GM12878 (cell line): ENCODE measurements around the gene CORO7. TPM values are rescaled to one million over a fixed set of nuclear protein-coding genes. Genes with fewer than 3 reads are reported as not detected.

ENCODE experiments used
- ATAC-seq: fragments of 200-7000 bp; cut with Tn5 transposase; 3 replicates; pipeline ENCODE4 v1.9.1; 2020; ENCODE audit warnings: mild to moderate bottlenecking, moderate library complexity
- BruUV-seq: library from RNA; stranded (reverse); fragments of 400-500 nt; replicated peaks from 2 replicates; lab custom pipeline; 2021; lab: Mats Ljungman, UMichigan
- CTCF ChIA-PET: fragments of 300-600 bp; sonication (Branson Sonifier 250); formaldehyde crosslinking; extraction: SDS; loops from one replicate; lab custom pipeline; 2021; ENCODE audit warnings: inconsistent platforms; lab: Yijun Ruan, JAX
- POLR2A ChIA-PET: fragments of 350-600 bp; formaldehyde crosslinking; extraction: SDS; loops from one replicate; lab custom pipeline; 2021; ENCODE audit warnings: inconsistent platforms; lab: Charles Lee
- RAD21 ChIA-PET: fragments of 300-600 bp; sonication (Branson Sonifier 250); formaldehyde crosslinking; loops from one replicate; lab custom pipeline; 2023; ENCODE audit warnings: antibody characterized with exemption; ENCODE audit not compliant: unreplicated experiment; lab: Charles Lee
- SMC1A ChIA-PET: fragments of 300-600 bp; sonication (Branson Sonifier 250); formaldehyde crosslinking; loops from one replicate; lab custom pipeline; 2023; ENCODE audit not compliant: unreplicated experiment, uncharacterized antibody; lab: Charles Lee
- DNase-seq: peaks from one replicate; pipeline ENCODE4 v3.0.0-alpha.2; 2011; ENCODE audit warnings: low read depth, low spot score
- FAIRE-seq: peaks from 3 replicates; lab custom pipeline; 2011; peaks lifted over from hg19 to GRCh38; lab: Jason Lieb, UNC
- H2AFZ ChIP-seq: 2 replicates; pipeline ENCODE4 v1.6.0; 2011; ENCODE audit warnings: low read depth, low read length, control low read depth; ENCODE audit not compliant: control insufficient read depth
- H3K27ac ChIP-seq: 2 replicates; pipeline ENCODE4 v1.5.1; 2011; ENCODE audit warnings: control low read depth; ENCODE audit not compliant: control insufficient read depth, insufficient read depth
- H3K27me3 ChIP-seq, 2 experiments: replicated peaks in 1 of 2; 2 replicates each; pipeline versions ENCODE4 v1.6.0 to v1.6.1; 2011; ENCODE audit warnings: low read length in 1 of 2; ENCODE audit not compliant: control insufficient read depth in 2 of 2, insufficient read depth in 2 of 2
- H3K36me3 ChIP-seq, 2 experiments: 2 replicates each; pipeline ENCODE4 v1.5.1; 2011; ENCODE audit warnings: low read length in 1 of 2; ENCODE audit not compliant: control insufficient read depth in 2 of 2, insufficient read depth in 2 of 2
- H3K4me1 ChIP-seq: 2 replicates; pipeline ENCODE4 v1.6.1; 2011; ENCODE audit warnings: mild to moderate bottlenecking, low read length, moderate library complexity, mixed read lengths; ENCODE audit not compliant: control insufficient read depth, insufficient read depth
- H3K4me2 ChIP-seq: 2 replicates; pipeline ENCODE4 v1.6.0; 2011; ENCODE audit warnings: control low read depth; ENCODE audit not compliant: control insufficient read depth, insufficient read depth
- H3K4me3 ChIP-seq: fragments of 200-600 bp; sonication (generic); 2 replicates; pipeline ENCODE4 v1.5.1; 2016
- H3K79me2 ChIP-seq: 2 replicates; pipeline ENCODE4 v1.6.0; 2011; ENCODE audit warnings: low read length; ENCODE audit not compliant: control insufficient read depth, insufficient read depth
- H3K9ac ChIP-seq: 2 replicates; pipeline ENCODE4 v1.8.0; 2011; ENCODE audit warnings: low read length, control low read depth, mixed read lengths; ENCODE audit not compliant: control insufficient read depth, insufficient read depth
- H3K9me3 ChIP-seq: replicated peaks from 3 replicates; pipeline ENCODE4 v1.5.1; 2011; ENCODE audit warnings: mild to moderate bottlenecking, low read length; ENCODE audit not compliant: control insufficient read depth, insufficient read depth
- H4K20me1 ChIP-seq: 2 replicates; pipeline ENCODE4 v1.6.0; 2011; ENCODE audit not compliant: control insufficient read depth, insufficient read depth
- POLR2A ChIP-seq: IDR thresholded peaks from 2 replicates; pipeline ENCODE4 v1.6.1; 2011; ENCODE audit warnings: low read depth, mild to moderate bottlenecking, low read length
- WGBS: methylation state at CpG from one replicate; pipeline ENCODE4 v1.1.6; 2016; ENCODE audit warnings: low lambda C conversion rate; ENCODE audit not compliant: insufficient replicate concordance, insufficient coverage; ENCODE audit errors: missing lambda C conversion rate; 5-methylcytosine and 5-hydroxymethylcytosine counted together
- in situ Hi-C: fragments of 300-500 bp; cut with MboI; formaldehyde crosslinking; loops from 9 replicates; pipeline ENCODE4 v1.14.3; 2018; ENCODE audit warnings: mixed read lengths
- intact Hi-C: fragments of 100-400 bp; cut with micrococcal nuclease; formaldehyde crosslinking; loops from one replicate; pipeline ENCODE4 v1.14.2; 2022; ENCODE audit not compliant: unreplicated experiment
- polyA plus RNA-seq, 11 experiments: library from polyadenylated mRNA; depleted of rRNA in 4 of 11; unstranded in 6 of 11; stranded (reverse) in 5 of 11; fragments of >200 nt; fragmentation: Nextera tagmentation in 4 of 11; fragmentation: Illumina TruSeq in 1 of 11; extraction: Ambion mirVana in 4 of 11; extraction: Trizol in 1 of 11; gene quantifications; 1 replicate in 1 of 11; 2 replicates in 10 of 11; pipeline versions ENCODE4 v1.2.1 to v1.2.3, GENCODE V29; 2011 to 2016; ENCODE audit warnings: inconsistent platforms in 2 of 11, missing spikeins in 2 of 11, low read depth in 1 of 11
- total RNA-seq, 4 experiments: library from RNA; depleted of rRNA in 3 of 4; stranded (reverse); fragments of >200 nt in 3 of 4; fragmentation: Illumina TruSeq in 1 of 4; extraction: Trizol in 1 of 4; gene quantifications; 2 replicates each; pipeline versions ENCODE4 v1.2.1 to v1.2.3, GENCODE V29; 2013 to 2021
- TF ChIP-seq, protein P1 (sequence below): fragments of 450-650 bp; IDR thresholded peaks from 2 replicates; pipeline ENCODE4 v1.6.1; 2017; ENCODE audit warnings: low read depth, mild to moderate bottlenecking, moderate library complexity

Gene CORO7
- total and polyA plus RNA-seq, 10 of the 15 experiments (the other 5 are each of a cell fraction or from before 2014, with no cell fraction given) = 0.64 to 89.2 (median 43.7) TPM

DNA sequence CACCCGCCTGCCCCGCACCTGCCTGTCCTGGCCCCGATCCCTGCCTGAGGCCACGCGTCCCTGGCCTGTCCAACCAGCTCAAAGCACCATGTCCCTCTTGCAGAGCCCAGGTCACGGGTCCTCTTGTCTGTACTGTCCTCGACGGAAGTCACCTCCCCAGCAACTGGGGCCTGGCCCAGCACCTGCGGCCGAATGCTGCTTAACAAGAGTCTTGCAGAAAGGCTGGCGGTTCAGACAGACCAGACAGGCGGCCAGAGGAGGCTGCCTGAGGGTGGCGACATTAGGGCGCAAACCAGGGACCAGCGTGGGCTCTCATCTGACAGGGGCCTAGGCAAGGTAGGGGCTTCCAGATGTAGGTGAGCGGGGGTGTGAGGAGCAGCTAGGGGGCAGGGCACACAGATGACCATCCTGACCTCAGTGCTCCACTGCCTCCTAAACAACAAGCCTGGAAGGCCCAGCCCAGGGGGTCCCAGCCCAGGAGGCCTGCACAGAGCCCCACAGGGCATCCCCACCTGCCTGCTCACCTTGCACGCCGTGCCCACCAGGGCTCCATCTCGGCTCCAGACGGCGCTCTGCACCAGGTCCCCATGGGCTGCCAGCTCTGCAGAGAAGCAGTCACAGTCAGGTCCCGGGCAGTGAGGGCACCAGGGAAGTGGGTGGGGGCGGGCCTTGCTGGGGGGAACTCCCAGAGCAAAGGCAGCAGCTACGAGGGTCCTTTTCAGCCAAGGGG, 11.3 kb downstream of the CORO7 start:
- ChIA-PET CTCF (interaction anchor here (0.5 to 3.5 kb wide), 9 partner anchors 8 to 115 kb away, joined by 3 to 27 read pairs (median 3); partner anchors contain the start of gene CORO7), POLR2A (no interaction called here), SMC1A (interaction anchor here (1.2 kb wide), 1 partner anchor 96 kb away, joined by 3 read pairs; no protein-coding TSS in a partner anchor), RAD21 (no interaction called here)
- no peak; the same call in 2 of the 3 replicates for ATAC-seq
- TF ChIP-seq, protein P1, sequence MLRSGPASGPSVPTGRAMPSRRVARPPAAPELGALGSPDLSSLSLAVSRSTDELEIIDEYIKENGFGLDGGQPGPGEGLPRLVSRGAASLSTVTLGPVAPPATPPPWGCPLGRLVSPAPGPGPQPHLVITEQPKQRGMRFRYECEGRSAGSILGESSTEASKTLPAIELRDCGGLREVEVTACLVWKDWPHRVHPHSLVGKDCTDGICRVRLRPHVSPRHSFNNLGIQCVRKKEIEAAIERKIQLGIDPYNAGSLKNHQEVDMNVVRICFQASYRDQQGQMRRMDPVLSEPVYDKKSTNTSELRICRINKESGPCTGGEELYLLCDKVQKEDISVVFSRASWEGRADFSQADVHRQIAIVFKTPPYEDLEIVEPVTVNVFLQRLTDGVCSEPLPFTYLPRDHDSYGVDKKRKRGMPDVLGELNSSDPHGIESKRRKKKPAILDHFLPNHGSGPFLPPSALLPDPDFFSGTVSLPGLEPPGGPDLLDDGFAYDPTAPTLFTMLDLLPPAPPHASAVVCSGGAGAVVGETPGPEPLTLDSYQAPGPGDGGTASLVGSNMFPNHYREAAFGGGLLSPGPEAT = no peak
- TF ChIP-seq POLR2A = peak; percentile 59; the same call in 1 of the 2 replicates
- no peak overlapping the region for H3K9ac ChIP-seq
- no peaks in the 10 kb centered on the region for H4K20me1 ChIP-seq
- H3K4me1 ChIP-seq = no peaks in the 10 kb centered on the region
- in situ Hi-C loops (no loop called here), intact Hi-C loops (loop anchor here (5.0 kb wide), 1 partner anchor 98 kb away; no protein-coding TSS in a partner anchor)
- H3K27ac ChIP-seq = no peak overlapping the region
- H3K27me3 ChIP-seq = no peaks in the 10 kb centered on the region
- 93% methylated on average over 24 of the region's 24 CpGs for WGBS
- H2AFZ ChIP-seq = no peak overlapping the region
- no peak overlapping the region for H3K4me2 ChIP-seq
- FAIRE-seq = no peak
- no peak for DNase-seq
- H3K9me3 ChIP-seq = no peaks in the 10 kb centered on the region
- H3K4me3 ChIP-seq = no peak overlapping the region
- H3K36me3 ChIP-seq = peaks cover 24 to 35% of the 10 kb centered on the region in 2 experiments; a peak in 3 of 4 replicates
- H3K79me2 ChIP-seq = no peaks in the 10 kb centered on the region; the same call in 1 of the 2 replicates
- no TSS peak for BruUV-seq
